Measurements from ENCODE around the gene NUP62CL. TPM values are rescaled to one million over a fixed set of nuclear protein-coding genes. Genes with fewer than 3 reads are reported as not detected.
"Not testable (repeated sequence)": the region's sequence is repeated elsewhere in the genome, so short reads cannot be mapped to it uniquely, and the experiment has no call there.

The NUP62CL gene
- total and polyA plus RNA-seq, 4 donors = 0.97 to 6.8 (median 2.6) TPM

DNA sequence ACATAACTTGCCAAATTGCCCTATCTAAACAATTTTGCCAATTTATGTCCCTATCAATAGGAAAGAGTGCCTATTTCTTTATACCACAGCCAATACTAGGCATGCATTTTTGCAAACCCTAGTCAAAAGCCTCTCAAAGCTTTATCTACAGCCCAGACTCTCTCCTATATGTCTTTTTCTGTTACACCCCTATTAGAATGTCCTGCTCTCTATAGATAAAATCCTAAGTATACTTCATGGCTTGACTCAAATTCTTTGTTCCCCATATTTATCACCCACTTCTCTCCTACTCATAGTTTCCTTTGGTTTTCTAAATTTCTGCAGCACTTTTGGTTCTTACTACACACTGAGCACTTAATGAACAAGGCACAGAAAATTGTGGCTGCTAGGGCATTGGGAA is 38.0 kb downstream of the NUP62CL start:
- H3K4me1 ChIP-seq (ENCODE audit: control insufficient read depth in 4 of 4, insufficient read depth in 4 of 4, low read length in 3 of 4) = no peaks in the 10 kb centered on the region
- no peak for DNase-seq (ENCODE audit: low spot score)
- H3K27ac ChIP-seq (ENCODE audit: low read depth in 1 of 2, low read length in 2 of 2) = no peak overlapping the region
- H3K9ac ChIP-seq (ENCODE audit: low read depth in 1 of 2, low read length in 2 of 2) = no peak overlapping the region
- no peaks in the 10 kb centered on the region for H3K36me3 ChIP-seq (ENCODE audit: control insufficient read depth in 4 of 4, insufficient read depth in 3 of 4, low read depth in 1 of 4, low read length in 3 of 4)
- no peaks in the 10 kb centered on the region for H3K9me3 ChIP-seq (ENCODE audit: control insufficient read depth in 4 of 4, low read length in 3 of 4)
- H3K27me3 ChIP-seq (ENCODE audit: control insufficient read depth in 4 of 4, insufficient read depth in 4 of 4, low read length in 3 of 4) = no peaks in the 10 kb centered on the region
- H3K4me3 ChIP-seq (ENCODE audit: low read depth in 1 of 3, low read length in 3 of 3) = no peak overlapping the region
- TF ChIP-seq HNF4A (conservative IDR thresholded peaks at IDR 0.05) (no peak), JUND (IDR thresholded peaks at IDR 0.05) (no peak), RXRA (IDR thresholded peaks at IDR 0.05) (no peak), RAD21 (IDR thresholded peaks at IDR 0.05) (no peak), EGR1 (IDR thresholded peaks at IDR 0.05; ENCODE audit: low read depth in 2 of 2) (no peak), FOXA1 (IDR thresholded peaks at IDR 0.05) (no peak), YY1 (IDR thresholded peaks at IDR 0.05) (no peak), NR2F2 (IDR thresholded peaks at IDR 0.05) (no peak), FOXA2 (IDR thresholded peaks at IDR 0.05) (no peak), TAF1 (conservative IDR thresholded peaks at IDR 0.05) (no peak), SP1 (IDR thresholded peaks at IDR 0.05) (no peak), GABPA (IDR thresholded peaks at IDR 0.05 in 1 of 2, conservative IDR thresholded peaks at IDR 0.05 in 1 of 2) (no peak)
- TF ChIP-seq, protein P1, sequence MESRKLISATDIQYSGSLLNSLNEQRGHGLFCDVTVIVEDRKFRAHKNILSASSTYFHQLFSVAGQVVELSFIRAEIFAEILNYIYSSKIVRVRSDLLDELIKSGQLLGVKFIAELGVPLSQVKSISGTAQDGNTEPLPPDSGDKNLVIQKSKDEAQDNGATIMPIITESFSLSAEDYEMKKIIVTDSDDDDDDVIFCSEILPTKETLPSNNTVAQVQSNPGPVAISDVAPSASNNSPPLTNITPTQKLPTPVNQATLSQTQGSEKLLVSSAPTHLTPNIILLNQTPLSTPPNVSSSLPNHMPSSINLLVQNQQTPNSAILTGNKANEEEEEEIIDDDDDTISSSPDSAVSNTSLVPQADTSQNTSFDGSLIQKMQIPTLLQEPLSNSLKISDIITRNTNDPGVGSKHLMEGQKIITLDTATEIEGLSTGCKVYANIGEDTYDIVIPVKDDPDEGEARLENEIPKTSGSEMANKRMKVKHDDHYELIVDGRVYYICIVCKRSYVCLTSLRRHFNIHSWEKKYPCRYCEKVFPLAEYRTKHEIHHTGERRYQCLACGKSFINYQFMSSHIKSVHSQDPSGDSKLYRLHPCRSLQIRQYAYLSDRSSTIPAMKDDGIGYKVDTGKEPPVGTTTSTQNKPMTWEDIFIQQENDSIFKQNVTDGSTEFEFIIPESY (IDR thresholded peaks at IDR 0.05) = no peak
- TF ChIP-seq, protein P2, sequence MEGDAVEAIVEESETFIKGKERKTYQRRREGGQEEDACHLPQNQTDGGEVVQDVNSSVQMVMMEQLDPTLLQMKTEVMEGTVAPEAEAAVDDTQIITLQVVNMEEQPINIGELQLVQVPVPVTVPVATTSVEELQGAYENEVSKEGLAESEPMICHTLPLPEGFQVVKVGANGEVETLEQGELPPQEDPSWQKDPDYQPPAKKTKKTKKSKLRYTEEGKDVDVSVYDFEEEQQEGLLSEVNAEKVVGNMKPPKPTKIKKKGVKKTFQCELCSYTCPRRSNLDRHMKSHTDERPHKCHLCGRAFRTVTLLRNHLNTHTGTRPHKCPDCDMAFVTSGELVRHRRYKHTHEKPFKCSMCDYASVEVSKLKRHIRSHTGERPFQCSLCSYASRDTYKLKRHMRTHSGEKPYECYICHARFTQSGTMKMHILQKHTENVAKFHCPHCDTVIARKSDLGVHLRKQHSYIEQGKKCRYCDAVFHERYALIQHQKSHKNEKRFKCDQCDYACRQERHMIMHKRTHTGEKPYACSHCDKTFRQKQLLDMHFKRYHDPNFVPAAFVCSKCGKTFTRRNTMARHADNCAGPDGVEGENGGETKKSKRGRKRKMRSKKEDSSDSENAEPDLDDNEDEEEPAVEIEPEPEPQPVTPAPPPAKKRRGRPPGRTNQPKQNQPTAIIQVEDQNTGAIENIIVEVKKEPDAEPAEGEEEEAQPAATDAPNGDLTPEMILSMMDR (IDR thresholded peaks at IDR 0.05; ENCODE audit: low read depth, low read length, missing input control) = no peak

DNA sequence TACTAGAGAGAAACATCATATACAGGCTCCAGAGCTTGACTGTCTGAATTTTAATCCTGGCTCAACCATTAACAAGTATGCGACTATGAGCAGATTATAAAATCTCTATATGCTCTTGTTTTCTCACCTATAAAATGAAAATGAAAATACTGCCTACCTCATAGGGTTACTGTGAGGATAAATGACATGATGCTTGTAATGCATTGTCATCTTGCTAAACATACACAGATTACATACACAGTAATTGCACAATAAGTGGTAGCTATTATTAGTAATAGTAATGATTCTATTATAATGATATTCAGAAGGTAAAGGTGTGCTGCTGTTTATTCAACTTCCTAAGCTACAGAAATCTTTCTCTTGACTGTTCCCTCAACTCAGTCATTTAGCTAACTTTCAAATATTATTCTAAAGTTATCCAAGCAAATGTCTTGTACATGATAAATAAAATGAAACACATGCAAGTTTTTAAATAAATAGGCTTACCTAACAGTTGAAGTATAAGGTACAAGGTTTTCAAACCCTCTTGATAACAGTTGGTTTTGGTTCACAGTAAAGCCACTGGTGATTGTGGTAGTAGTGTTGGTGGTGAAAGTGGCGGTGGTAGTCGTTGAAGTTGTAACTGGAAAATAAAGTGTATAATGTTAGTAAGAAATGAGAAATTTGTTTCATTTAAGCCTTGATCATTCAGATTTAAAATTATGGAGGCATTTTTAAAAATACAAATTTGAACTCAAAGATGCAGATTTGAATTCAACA is 38.9 kb downstream of the NUP62CL start:
- Histone ChIP-seq H3K9ac (ENCODE audit: low read depth in 1 of 2, low read length in 2 of 2) (no peak overlapping the region), H3K27me3 (ENCODE audit: control insufficient read depth in 4 of 4, insufficient read depth in 4 of 4, low read length in 3 of 4) (no peaks in the 10 kb centered on the region), H3K4me1 (ENCODE audit: control insufficient read depth in 4 of 4, insufficient read depth in 4 of 4, low read length in 3 of 4) (no peaks in the 10 kb centered on the region), H3K9me3 (ENCODE audit: control insufficient read depth in 4 of 4, low read length in 3 of 4) (no peaks in the 10 kb centered on the region), H3K4me3 (ENCODE audit: low read depth in 1 of 3, low read length in 3 of 3) (no peak overlapping the region), H3K36me3 (ENCODE audit: control insufficient read depth in 4 of 4, insufficient read depth in 3 of 4, low read depth in 1 of 4, low read length in 3 of 4) (no peaks in the 10 kb centered on the region), H3K27ac (ENCODE audit: low read depth in 1 of 2, low read length in 2 of 2) (no peak overlapping the region)
- TF ChIP-seq HNF4A (conservative IDR thresholded peaks at IDR 0.05) (no peak), GABPA (IDR thresholded peaks at IDR 0.05 in 1 of 2, conservative IDR thresholded peaks at IDR 0.05 in 1 of 2) (no peak), HNF4G (IDR thresholded peaks at IDR 0.05) (no peak), SP1 (IDR thresholded peaks at IDR 0.05) (no peak), NR2F2 (IDR thresholded peaks at IDR 0.05) (no peak)
- TF ChIP-seq, protein P3, sequence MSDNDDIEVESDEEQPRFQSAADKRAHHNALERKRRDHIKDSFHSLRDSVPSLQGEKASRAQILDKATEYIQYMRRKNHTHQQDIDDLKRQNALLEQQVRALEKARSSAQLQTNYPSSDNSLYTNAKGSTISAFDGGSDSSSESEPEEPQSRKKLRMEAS (IDR thresholded peaks at IDR 0.05) = no peak
- WGBS = 96% methylated on average over 3 of the region's 3 CpGs
- no peak for DNase-seq (ENCODE audit: low spot score)

DNA sequence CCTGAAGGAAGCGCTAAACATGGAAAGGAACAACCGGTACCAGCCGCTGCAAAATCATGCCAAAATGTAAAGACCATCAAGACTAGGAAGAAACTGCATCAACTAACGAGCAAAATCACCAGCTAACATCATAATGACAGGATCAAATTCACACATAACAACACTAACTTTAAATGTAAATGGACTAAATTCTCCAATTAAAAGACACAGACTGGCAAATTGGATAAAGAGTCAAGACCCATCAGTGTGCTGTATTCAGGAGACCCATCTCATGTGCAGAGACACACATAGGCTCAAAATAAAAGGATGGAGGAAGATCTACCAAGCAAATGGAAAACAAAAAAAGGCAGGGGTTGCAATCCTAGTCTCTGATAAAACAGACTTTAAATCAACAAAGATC is 48.6 kb downstream of the NUP62CL start:
- H3K9me3 ChIP-seq (ENCODE audit: control insufficient read depth in 4 of 4, low read length in 3 of 4); H3K36me3 ChIP-seq (ENCODE audit: control insufficient read depth in 4 of 4, insufficient read depth in 3 of 4, low read depth in 1 of 4, low read length in 3 of 4); H3K27me3 ChIP-seq (ENCODE audit: control insufficient read depth in 4 of 4, insufficient read depth in 4 of 4, low read length in 3 of 4); H3K4me3 ChIP-seq (ENCODE audit: low read depth in 1 of 3, low read length in 3 of 3); H3K9ac ChIP-seq (ENCODE audit: low read depth in 1 of 2, low read length in 2 of 2); H3K27ac ChIP-seq (ENCODE audit: low read depth in 1 of 2, low read length in 2 of 2); H3K4me1 ChIP-seq (ENCODE audit: control insufficient read depth in 4 of 4, insufficient read depth in 4 of 4, low read length in 3 of 4); DNase-seq (ENCODE audit: low spot score): not testable (repeated sequence)
- 95% methylated on average over 3 of the region's 4 CpGs for WGBS

DNA sequence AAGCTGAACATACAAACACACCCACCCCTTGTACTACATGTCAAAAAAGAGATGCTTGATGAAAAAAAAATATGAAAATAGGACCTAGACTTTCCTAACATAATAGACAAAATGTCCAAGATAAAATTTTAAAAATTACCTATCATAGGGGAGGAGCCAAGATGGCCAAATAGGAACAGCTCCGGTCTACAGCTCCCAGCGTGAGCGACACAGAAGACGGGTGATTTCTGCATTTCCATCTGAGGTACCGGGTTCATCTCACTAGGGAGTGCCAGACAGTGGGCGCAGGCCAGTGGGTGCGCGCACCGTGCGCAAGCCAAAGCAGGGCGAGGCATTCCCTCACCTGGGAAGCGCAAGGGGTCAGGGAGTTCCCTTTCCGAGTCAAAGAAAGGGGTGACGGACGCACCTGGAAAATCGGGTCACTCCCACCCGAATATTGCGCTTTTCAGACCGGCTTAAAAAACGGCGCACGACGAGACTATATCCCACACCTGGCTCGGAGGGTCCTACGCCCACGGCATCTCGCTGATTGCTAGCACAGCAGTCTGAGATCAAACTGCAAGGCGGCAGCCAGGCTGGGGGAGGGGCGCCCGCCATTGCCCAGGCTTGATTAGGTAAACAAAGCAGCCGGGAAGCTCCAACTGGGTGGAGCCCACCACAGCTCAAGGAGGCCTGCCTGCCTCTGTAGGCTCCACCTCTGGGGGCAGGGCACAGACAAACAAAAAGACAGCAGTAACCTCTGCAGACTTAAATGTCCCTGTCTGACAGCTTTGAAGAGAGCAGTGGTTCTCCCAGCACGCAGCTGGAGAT is 50.4 kb downstream of the NUP62CL start:
- not testable (repeated sequence) for H3K9ac ChIP-seq (ENCODE audit: low read depth in 1 of 2, low read length in 2 of 2); H3K27me3 ChIP-seq (ENCODE audit: control insufficient read depth in 4 of 4, insufficient read depth in 4 of 4, low read length in 3 of 4); H3K4me1 ChIP-seq (ENCODE audit: control insufficient read depth in 4 of 4, insufficient read depth in 4 of 4, low read length in 3 of 4); DNase-seq (ENCODE audit: low spot score); H3K9me3 ChIP-seq (ENCODE audit: control insufficient read depth in 4 of 4, low read length in 3 of 4); H3K4me3 ChIP-seq (ENCODE audit: low read depth in 1 of 3, low read length in 3 of 3); H3K36me3 ChIP-seq (ENCODE audit: control insufficient read depth in 4 of 4, insufficient read depth in 3 of 4, low read depth in 1 of 4, low read length in 3 of 4); H3K27ac ChIP-seq (ENCODE audit: low read depth in 1 of 2, low read length in 2 of 2)
- 35% methylated on average over 26 of the region's 32 CpGs for WGBS
